ENCODE measurements around the gene TP53.
A peak's percentile ranks its signal among the peaks of the same experiment; 100 is the strongest.
"Not testable (repeated sequence)": the region's sequence is repeated elsewhere in the genome, so short reads cannot be mapped to it uniquely, and the experiment has no call there.

The TP53 gene

GRCh38 chr17:7673239-7673638, 14.1 kb downstream of the TP53 start:
- no peak for DNase-seq (ENCODE audit: low read depth)

DNA sequence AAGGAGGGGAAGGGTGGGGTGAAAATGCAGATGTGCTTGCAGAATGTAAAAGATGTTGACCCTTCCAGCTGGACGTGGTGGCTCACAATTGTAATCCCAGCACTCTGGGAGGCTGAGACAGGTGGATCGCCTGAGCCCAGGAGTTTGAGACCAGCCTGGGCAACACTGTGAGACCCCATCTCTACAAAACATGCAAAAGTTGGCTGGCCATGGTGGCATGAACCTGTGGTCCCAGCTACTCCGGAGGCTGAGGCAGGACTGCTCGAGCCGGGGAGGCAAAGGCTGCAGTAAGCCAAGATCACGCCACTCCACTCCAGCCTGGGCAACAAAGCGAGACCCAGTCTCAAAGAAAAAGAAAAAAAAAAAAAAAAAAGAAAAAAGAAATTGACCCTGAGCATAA, 18.8 kb downstream of the TP53 start:
- DNase-seq (ENCODE audit: low read depth) = no peak

DNA sequence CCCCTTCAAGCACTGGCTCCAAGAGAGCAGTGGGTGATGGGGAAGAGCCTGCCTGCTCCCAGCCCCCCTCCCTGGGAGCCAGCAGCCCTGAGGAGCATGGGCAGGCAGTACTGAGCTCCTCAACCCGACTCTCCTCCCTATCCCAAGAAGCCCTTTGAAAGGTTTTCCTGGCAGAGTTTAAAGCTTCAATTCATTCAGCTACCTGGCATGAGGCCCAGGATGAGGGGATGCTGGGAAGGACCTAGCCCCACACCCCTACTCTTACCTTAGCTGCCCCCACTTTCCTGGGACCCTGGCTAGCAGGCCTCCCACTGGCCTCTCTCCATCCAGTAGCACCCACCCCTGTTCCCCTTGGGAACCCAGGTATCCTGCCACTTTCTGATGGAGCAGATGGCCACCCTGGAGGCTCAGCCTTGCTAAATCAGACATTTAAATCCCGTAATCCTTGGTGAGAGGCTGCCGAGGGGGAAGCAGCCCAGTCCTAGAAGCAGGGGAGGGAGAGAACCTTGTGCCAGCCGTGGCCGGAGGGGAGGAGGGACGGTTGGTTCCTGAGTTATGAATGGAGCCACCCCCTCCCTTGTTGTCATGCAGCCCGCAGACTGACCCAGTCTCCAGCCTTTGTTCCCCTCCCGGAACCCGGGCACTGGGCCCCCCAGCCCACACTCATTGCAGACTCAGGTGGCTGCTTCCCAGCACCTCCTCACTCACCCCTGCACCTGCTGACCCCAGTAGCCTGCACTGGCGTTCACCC, 19.5 kb downstream of the TP53 start:
- DNase-seq (ENCODE audit: low read depth) = no peak

GRCh38 chr17:7656958-7657609, 30.2 kb downstream of the TP53 start:
- DNase-seq (ENCODE audit: low read depth) = no peak

GRCh38 chr17:7655541-7655840, 31.8 kb downstream of the TP53 start:
- DNase-seq (ENCODE audit: low read depth) = no peak

- DNase-seq (ENCODE audit: low read depth) = no peak
Measured at GRCh38 chr17:7654832-7655540, 32.3 kb downstream of the TP53 start.

GRCh38 chr17:7652388-7653356, 34.6 kb downstream of the TP53 start:
- no peak for DNase-seq (ENCODE audit: low read depth)

GRCh38 chr17:7651665-7652387, 35.5 kb downstream of the TP53 start:
- no peak for DNase-seq (ENCODE audit: low read depth)

DNA sequence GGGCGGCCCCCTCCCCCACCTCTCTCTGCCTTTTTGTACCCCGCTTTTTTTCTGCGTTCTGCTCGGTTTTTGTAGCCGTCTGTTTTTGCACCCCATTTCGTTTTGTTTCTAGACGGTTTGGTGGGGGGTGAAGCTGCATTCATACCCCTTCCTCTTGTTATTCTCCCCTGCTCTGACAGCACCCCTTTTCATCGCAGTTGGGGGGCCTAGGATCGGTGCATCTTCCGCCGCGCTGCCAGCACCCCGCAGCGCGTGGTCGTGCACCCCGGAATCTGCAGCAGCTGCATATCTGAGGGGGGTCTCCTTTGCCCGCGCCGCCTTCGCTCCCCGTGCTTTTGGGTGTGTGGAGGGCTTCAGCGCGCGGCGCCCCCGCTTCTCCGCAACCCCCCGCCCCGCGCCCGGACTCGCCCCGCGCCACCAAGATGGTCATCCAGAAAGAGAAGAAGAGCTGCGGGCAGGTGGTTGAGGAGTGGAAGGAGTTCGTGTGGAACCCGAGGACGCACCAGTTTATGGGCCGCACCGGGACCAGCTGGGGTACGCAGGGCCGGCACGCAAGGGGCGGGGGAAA, 36.1 kb downstream of the TP53 start:
- no peak for DNase-seq (ENCODE audit: low read depth)

- DNase-seq (ENCODE audit: low read depth) = no peak
Measured at GRCh38 chr17:7650509-7651096, 36.7 kb downstream of the TP53 start, which contains the start of gene ATP1B2. Gene ATP1B2, plus strand, starts transcription at chr17:7650926. Its CDS starts 593 bp downstream, at chr17:7651519.

- no peak for DNase-seq (ENCODE audit: low read depth)
Measured at GRCh38 chr17:7647018-7647417, 40.3 kb downstream of the TP53 start.

DNA sequence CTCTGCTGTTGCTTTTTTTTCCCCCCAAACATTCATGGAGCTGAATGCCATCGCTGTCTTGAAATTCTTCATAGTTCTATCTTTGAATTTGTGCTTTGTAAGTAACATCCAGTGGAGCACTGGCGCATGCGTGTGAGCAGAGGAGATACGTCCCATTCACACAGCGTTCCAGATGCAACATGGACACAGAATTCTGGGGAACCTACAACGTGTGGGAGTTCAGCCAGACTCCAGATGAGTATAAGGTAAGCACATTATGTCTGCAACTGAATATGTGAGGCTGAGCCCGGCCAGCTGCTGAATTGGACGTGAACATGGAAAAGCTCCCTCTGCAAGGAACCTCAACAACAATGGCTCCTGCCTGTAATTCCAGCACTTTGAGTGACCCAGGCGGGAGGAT, 40.8 kb downstream of the TP53 start:
- DNase-seq (ENCODE audit: low read depth) = no peak

DNA sequence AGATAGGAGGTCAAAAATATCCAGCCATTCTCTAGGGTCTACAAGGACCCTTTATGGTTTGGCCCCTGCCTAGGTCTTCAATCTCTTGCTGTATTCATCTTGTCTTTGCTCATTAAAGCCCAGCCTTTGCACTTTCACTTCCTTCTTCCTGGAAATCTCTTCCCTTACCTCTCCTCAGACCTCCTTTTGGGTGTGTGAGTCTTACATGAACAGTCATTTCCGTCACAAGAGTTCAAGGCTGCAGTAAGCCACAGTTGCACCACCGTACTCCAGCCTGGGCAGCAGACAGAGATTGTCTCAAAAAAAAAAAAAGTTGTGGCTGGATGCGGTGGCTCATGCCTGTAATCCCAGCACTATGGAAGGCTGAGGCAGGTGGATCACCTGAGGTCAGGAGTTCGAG, 42.5 kb downstream of the TP53 start:
- DNase-seq (ENCODE audit: low read depth) = no peak

GRCh38 chr17:7641635-7642034, 45.7 kb downstream of the TP53 start:
- not testable (repeated sequence) for DNase-seq (ENCODE audit: low read depth)

DNA sequence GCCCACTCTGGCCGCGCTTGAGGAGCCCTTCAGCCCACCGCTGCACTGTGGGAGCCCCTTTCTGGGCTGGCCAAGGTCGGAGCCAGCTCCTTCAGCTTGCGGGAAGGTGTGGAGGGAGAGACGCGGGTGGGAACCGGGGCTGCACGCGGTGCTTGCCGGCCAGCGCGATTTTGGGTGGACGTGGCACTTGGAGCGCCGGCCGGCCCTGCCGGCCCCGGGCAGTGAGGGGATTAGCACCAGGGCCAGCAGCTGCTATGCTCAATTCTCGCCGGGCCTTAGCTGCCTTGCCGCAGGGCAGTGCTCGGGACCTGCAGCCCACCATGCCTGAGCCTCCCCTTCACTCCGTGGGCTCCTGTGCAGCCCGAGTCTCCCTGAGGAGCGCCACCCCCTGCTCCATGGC, 46.5 kb downstream of the TP53 start:
- DNase-seq (ENCODE audit: low read depth) = no peak

DNA sequence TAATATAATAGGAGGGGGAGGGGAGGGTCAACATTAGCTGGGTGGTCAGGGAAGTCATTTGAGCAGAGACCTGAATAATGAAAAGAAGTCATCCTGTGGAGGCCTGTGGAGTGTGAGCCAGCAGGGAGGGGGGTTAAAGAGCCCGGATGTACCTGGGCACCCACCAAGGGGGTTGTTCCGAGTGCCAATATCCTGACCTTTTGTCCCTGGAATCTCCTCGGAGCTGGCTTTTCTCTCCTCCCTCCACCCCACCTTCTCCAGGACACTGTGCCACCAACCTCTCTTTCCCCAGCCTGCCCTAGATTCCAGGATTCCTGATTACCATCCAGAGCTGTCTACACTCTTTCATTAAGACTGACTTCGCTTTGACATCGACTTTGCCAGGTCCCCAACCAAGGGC, 51.1 kb downstream of the TP53 start:
- no peak for DNase-seq (ENCODE audit: low read depth)

GRCh38 chr17:7634384-7634783, 52.9 kb downstream of the TP53 start:
- DNase-seq (ENCODE audit: low read depth) = no peak

DNA sequence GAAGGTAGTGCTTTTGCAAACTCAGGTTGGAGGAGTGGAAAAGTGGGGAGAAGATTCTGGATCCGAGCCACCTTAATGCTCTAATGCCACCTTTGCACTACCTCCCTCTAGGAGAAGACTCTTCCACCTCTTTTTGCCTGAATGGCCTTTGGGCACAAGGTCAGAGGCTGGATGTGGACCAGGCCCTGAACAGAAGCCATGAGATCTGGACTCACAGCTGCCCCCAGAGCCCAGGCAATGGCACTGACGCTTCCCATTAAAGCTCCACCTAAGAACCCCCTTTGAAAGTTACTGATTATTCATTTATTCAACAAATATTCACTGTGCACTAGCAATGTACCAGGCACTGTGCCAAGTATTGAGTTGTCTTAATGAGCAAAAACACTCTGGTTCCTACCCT, 54.2 kb downstream of the TP53 start:
- no peak for DNase-seq (ENCODE audit: low read depth)

DNA sequence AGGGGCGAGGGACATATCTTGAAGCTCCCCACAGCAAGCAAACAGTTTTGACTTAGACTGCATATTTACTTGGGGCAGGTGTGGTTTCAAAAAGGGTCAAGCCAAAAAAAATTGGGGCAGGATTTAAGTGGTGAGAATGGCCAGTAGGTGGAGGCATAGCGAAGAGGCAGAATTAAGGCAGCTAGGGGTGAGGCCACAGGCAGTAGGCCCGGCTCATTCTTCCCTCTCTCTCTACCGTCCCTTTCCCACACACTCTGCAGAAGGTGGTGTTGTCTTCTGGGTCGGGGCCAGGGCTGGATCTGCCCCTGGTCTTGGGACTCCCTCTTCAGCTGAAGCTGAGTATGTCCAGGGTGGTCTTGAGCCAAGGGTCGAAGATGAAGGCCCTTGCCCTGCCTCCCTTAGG, 54.8 kb downstream of the TP53 start:
- DNase-seq (ENCODE audit: low read depth) = peak; percentile 15
